Measurements from ENCODE around the gene SPAM1.
"Not testable (repeated sequence)": the region's sequence is repeated elsewhere in the genome, so short reads cannot be mapped to it uniquely, and the experiment has no call there.

The SPAM1 gene

DNA sequence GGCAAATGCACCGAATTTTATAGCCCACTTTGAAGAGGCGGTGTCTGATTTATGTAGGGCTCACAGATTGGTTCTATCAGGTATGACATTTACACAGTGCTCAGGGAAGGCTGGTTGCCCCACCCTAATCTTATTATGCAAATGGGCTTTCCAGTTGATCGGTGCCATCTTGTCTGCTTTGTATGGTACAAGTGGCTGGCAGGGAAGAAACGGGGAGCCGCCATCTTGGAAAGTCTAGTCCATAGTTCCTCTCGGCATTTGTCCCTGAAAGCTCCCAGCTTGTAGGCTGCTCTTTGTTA is 71.2 kb downstream of the SPAM1 start:
- no CpG with 5 or more reads among the region's 6 CpGs for WGBS, 2 donors (ENCODE audit: extremely low coverage in 2 of 2, insufficient read length in 2 of 2, insufficient replicate concordance in 1 of 2)
- H3K79me1 ChIP-seq (ENCODE audit: low read depth, low read length), result no peaks in the 10 kb centered on the region
- DNase-seq (ENCODE audit: low spot score), result no peak
- peaks cover 0 to 2% (median 0%) of the 10 kb centered on the region in 3 experiments for H3K27me3 ChIP-seq (ENCODE audit: control insufficient read depth in 3 of 3, insufficient read depth in 3 of 3, low read depth in 1 of 3, low read length in 3 of 3)
- no peak overlapping the region for H2BK15ac ChIP-seq (ENCODE audit: low read length)
- no peak overlapping the region for H3K14ac ChIP-seq (ENCODE audit: low read length)
- H3K18ac ChIP-seq (ENCODE audit: low read length), result no peak overlapping the region
- H4K91ac ChIP-seq (ENCODE audit: low read depth, low read length, poor library complexity), result no peak overlapping the region
- H2BK120ac ChIP-seq (ENCODE audit: low read depth, low read length), result no peak overlapping the region
- H4K8ac ChIP-seq (ENCODE audit: low read depth, low read length), result no peak overlapping the region
- H3K4ac ChIP-seq (ENCODE audit: low read length), result no peak overlapping the region
- no peak overlapping the region for H2BK5ac ChIP-seq (ENCODE audit: low read length)
- no peak overlapping the region for H3K27ac ChIP-seq (replicated peaks; ENCODE audit: low read length)
- no peak overlapping the region for H2AK5ac ChIP-seq (ENCODE audit: low read depth, low read length)
- H2BK12ac ChIP-seq (ENCODE audit: low read length), result no peak overlapping the region
- no peak overlapping the region for H2AFZ ChIP-seq (ENCODE audit: low read length)
- no peaks in the 10 kb centered on the region for H3K36me3 ChIP-seq (replicated peaks in 1 of 2; ENCODE audit: control insufficient read depth in 2 of 2, insufficient read depth in 2 of 2, low read length in 2 of 2)
- no peak overlapping the region for H3K4me3 ChIP-seq (ENCODE audit: low read length in 2 of 2)
- H3K9me3 ChIP-seq (replicated peaks in 1 of 2; ENCODE audit: control insufficient read depth in 2 of 2, insufficient read depth in 1 of 2, low read depth in 1 of 2, low read length in 2 of 2), result peaks cover 0 to 2% of the 10 kb centered on the region in 2 donors
- no peak overlapping the region for H3K4me2 ChIP-seq (ENCODE audit: insufficient read depth, low read length, poor library complexity, severe bottlenecking)
- no peak overlapping the region for H3K9ac ChIP-seq (ENCODE audit: low read depth, low read length, poor library complexity)
- peaks cover 4 to 5% of the 10 kb centered on the region in 2 donors for H3K4me1 ChIP-seq (ENCODE audit: control insufficient read depth in 2 of 2, insufficient read depth in 1 of 2, low read depth in 1 of 2, low read length in 2 of 2)
- no peak overlapping the region for H3K23ac ChIP-seq (ENCODE audit: low read depth, low read length, poor library complexity)

DNA sequence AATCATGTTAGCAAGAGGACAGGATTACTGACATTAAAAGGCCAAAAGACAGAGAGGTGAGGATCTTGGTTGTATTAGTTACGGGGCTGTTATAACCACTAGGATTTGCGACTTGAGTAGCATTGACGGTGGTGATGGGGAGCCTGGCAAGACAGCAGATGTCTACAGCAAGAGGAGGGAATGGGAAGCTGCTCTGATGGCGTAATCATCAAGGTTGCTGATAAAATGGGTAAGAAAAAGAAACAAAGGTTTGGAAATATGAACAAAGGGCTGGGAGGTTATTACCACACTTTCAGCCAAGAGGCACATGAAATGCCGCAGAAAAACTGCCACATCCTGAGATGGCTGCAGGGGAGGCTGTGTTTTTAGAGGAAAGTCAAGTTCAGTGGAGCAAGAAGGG is 73.9 kb downstream of the SPAM1 start:
- no CpG with 5 or more reads among the region's 5 CpGs for WGBS, 2 donors (ENCODE audit: extremely low coverage in 2 of 2, insufficient read length in 2 of 2, insufficient replicate concordance in 1 of 2)
- Histone ChIP-seq H2BK5ac (ENCODE audit: low read length) (no peak overlapping the region), H3K14ac (ENCODE audit: low read length) (no peak overlapping the region), H3K23ac (ENCODE audit: low read depth, low read length, poor library complexity) (no peak overlapping the region), H2BK12ac (ENCODE audit: low read length) (no peak overlapping the region), H2BK120ac (ENCODE audit: low read depth, low read length) (no peak overlapping the region), H3K4ac (ENCODE audit: low read length) (no peak overlapping the region), H3K27me3 (ENCODE audit: control insufficient read depth in 3 of 3, insufficient read depth in 3 of 3, low read depth in 1 of 3, low read length in 3 of 3) (peaks cover 0 to 2% (median 0%) of the 10 kb centered on the region in 3 experiments), H3K4me3 (ENCODE audit: low read length in 2 of 2) (no peak overlapping the region), H4K91ac (ENCODE audit: low read depth, low read length, poor library complexity) (no peak overlapping the region), H3K4me1 (ENCODE audit: control insufficient read depth in 2 of 2, insufficient read depth in 1 of 2, low read depth in 1 of 2, low read length in 2 of 2) (peaks cover 4 to 5% of the 10 kb centered on the region in 2 donors), H2AK5ac (ENCODE audit: low read depth, low read length) (no peak overlapping the region), H2AFZ (ENCODE audit: low read length) (no peak overlapping the region), H4K8ac (ENCODE audit: low read depth, low read length) (no peak overlapping the region), H3K4me2 (ENCODE audit: insufficient read depth, low read length, poor library complexity, severe bottlenecking) (no peak overlapping the region), H3K79me1 (ENCODE audit: low read depth, low read length) (no peaks in the 10 kb centered on the region), H2BK15ac (ENCODE audit: low read length) (no peak overlapping the region), H3K36me3 (replicated peaks in 1 of 2; ENCODE audit: control insufficient read depth in 2 of 2, insufficient read depth in 2 of 2, low read length in 2 of 2) (no peaks in the 10 kb centered on the region), H3K9me3 (replicated peaks in 1 of 2; ENCODE audit: control insufficient read depth in 2 of 2, insufficient read depth in 1 of 2, low read depth in 1 of 2, low read length in 2 of 2) (peaks cover 0 to 3% of the 10 kb centered on the region in 2 donors), H3K18ac (ENCODE audit: low read length) (no peak overlapping the region), H3K27ac (replicated peaks; ENCODE audit: low read length) (no peak overlapping the region), H3K9ac (ENCODE audit: low read depth, low read length, poor library complexity) (no peak overlapping the region)
- no peak for DNase-seq (ENCODE audit: low spot score)

- no peak overlapping the region for H3K14ac ChIP-seq (ENCODE audit: low read length)
- no peak overlapping the region for H4K91ac ChIP-seq (ENCODE audit: low read depth, low read length, poor library complexity)
- H3K9ac ChIP-seq (ENCODE audit: low read depth, low read length, poor library complexity), result no peak overlapping the region
- H3K4me2 ChIP-seq (ENCODE audit: insufficient read depth, low read length, poor library complexity, severe bottlenecking), result no peak overlapping the region
- no peak overlapping the region for H3K23ac ChIP-seq (ENCODE audit: low read depth, low read length, poor library complexity)
- peaks cover 0 to 3% of the 10 kb centered on the region in 2 donors for H3K9me3 ChIP-seq (replicated peaks in 1 of 2; ENCODE audit: control insufficient read depth in 2 of 2, insufficient read depth in 1 of 2, low read depth in 1 of 2, low read length in 2 of 2)
- no peak overlapping the region for H2BK15ac ChIP-seq (ENCODE audit: low read length)
- H2BK120ac ChIP-seq (ENCODE audit: low read depth, low read length), result no peak overlapping the region
- no peak overlapping the region for H3K27ac ChIP-seq (replicated peaks; ENCODE audit: low read length)
- DNase-seq (ENCODE audit: low spot score), result no peak
- no peak overlapping the region for H2AK5ac ChIP-seq (ENCODE audit: low read depth, low read length)
- WGBS, 2 donors (ENCODE audit: extremely low coverage in 2 of 2, insufficient read length in 2 of 2, insufficient replicate concordance in 1 of 2), result no CpG with 5 or more reads among the region's 3 CpGs
- H2BK12ac ChIP-seq (ENCODE audit: low read length), result no peak overlapping the region
- no peak overlapping the region for H2AFZ ChIP-seq (ENCODE audit: low read length)
- H3K18ac ChIP-seq (ENCODE audit: low read length), result no peak overlapping the region
- no peak overlapping the region for H2BK5ac ChIP-seq (ENCODE audit: low read length)
- no peak overlapping the region for H4K8ac ChIP-seq (ENCODE audit: low read depth, low read length)
- no peak overlapping the region for H3K4me3 ChIP-seq (ENCODE audit: low read length in 2 of 2)
- no peaks in the 10 kb centered on the region for H3K79me1 ChIP-seq (ENCODE audit: low read depth, low read length)
- no peak overlapping the region for H3K4ac ChIP-seq (ENCODE audit: low read length)
- peaks cover 0 to 2% of the 10 kb centered on the region in 2 donors for H3K4me1 ChIP-seq (ENCODE audit: control insufficient read depth in 2 of 2, insufficient read depth in 1 of 2, low read depth in 1 of 2, low read length in 2 of 2)
- peaks cover 0 to 2% (median 0%) of the 10 kb centered on the region in 3 experiments for H3K27me3 ChIP-seq (ENCODE audit: control insufficient read depth in 3 of 3, insufficient read depth in 3 of 3, low read depth in 1 of 3, low read length in 3 of 3)
- no peaks in the 10 kb centered on the region for H3K36me3 ChIP-seq (replicated peaks in 1 of 2; ENCODE audit: control insufficient read depth in 2 of 2, insufficient read depth in 2 of 2, low read length in 2 of 2)
Observed at GRCh38 chr7:123999703-124000102, 74.7 kb downstream of the SPAM1 start.

- WGBS, 2 donors (ENCODE audit: extremely low coverage in 2 of 2, insufficient read length in 2 of 2, insufficient replicate concordance in 1 of 2), result no CpG with 5 or more reads among the region's 6 CpGs
- not testable (repeated sequence) for H2AFZ ChIP-seq (ENCODE audit: low read length); H3K4me2 ChIP-seq (ENCODE audit: insufficient read depth, low read length, poor library complexity, severe bottlenecking); H3K9me3 ChIP-seq (replicated peaks in 1 of 2; ENCODE audit: control insufficient read depth in 2 of 2, insufficient read depth in 1 of 2, low read depth in 1 of 2, low read length in 2 of 2); H3K4ac ChIP-seq (ENCODE audit: low read length); H2BK12ac ChIP-seq (ENCODE audit: low read length); H4K91ac ChIP-seq (ENCODE audit: low read depth, low read length, poor library complexity); H3K27ac ChIP-seq (replicated peaks; ENCODE audit: low read length); H3K27me3 ChIP-seq (ENCODE audit: control insufficient read depth in 3 of 3, insufficient read depth in 3 of 3, low read depth in 1 of 3, low read length in 3 of 3); H2BK15ac ChIP-seq (ENCODE audit: low read length); H3K36me3 ChIP-seq (replicated peaks in 1 of 2; ENCODE audit: control insufficient read depth in 2 of 2, insufficient read depth in 2 of 2, low read length in 2 of 2); H3K79me1 ChIP-seq (ENCODE audit: low read depth, low read length); H2AK5ac ChIP-seq (ENCODE audit: low read depth, low read length); H3K18ac ChIP-seq (ENCODE audit: low read length); H3K23ac ChIP-seq (ENCODE audit: low read depth, low read length, poor library complexity); H3K9ac ChIP-seq (ENCODE audit: low read depth, low read length, poor library complexity); H2BK5ac ChIP-seq (ENCODE audit: low read length); H4K8ac ChIP-seq (ENCODE audit: low read depth, low read length); DNase-seq (ENCODE audit: low spot score); H3K14ac ChIP-seq (ENCODE audit: low read length); H2BK120ac ChIP-seq (ENCODE audit: low read depth, low read length); H3K4me1 ChIP-seq (ENCODE audit: control insufficient read depth in 2 of 2, insufficient read depth in 1 of 2, low read depth in 1 of 2, low read length in 2 of 2); H3K4me3 ChIP-seq (ENCODE audit: low read length in 2 of 2)
Observed at GRCh38 chr7:124008296-124008695, 83.3 kb downstream of the SPAM1 start.
